BLaER1 (cell line): Measurements from ENCODE around the gene LRCH3.

Source experiments
- H3K27ac ChIP-seq: shearing (Covaris generic); formaldehyde crosslinking; 2 replicates; pipeline ENCODE4 v1.8.1; 2022
- H3K27me3 ChIP-seq: shearing (Covaris generic); formaldehyde crosslinking; 2 replicates; pipeline ENCODE4 v1.8.1; 2022
- H3K36me3 ChIP-seq: shearing (Covaris generic); formaldehyde crosslinking; 2 replicates; pipeline ENCODE4 v1.8.1; 2022
- H3K4me1 ChIP-seq: shearing (Covaris generic); formaldehyde crosslinking; 2 replicates; pipeline ENCODE4 v1.8.1; 2022
- H3K4me2 ChIP-seq: shearing (Covaris generic); formaldehyde crosslinking; 2 replicates; pipeline ENCODE4 v1.8.1; 2022
- H3K4me3 ChIP-seq: shearing (Covaris generic); formaldehyde crosslinking; 2 replicates; pipeline ENCODE4 v1.8.1; 2022
- H3K9ac ChIP-seq: shearing (Covaris generic); formaldehyde crosslinking; 2 replicates; pipeline ENCODE4 v1.8.1; 2022
- H3K9me3 ChIP-seq: shearing (Covaris generic); formaldehyde crosslinking; 2 replicates; pipeline ENCODE4 v1.8.1; 2022
- H4K20me1 ChIP-seq: shearing (Covaris generic); formaldehyde crosslinking; 2 replicates; pipeline ENCODE4 v1.8.1; 2022
- Cebpa-rat ChIP-seq: shearing (Covaris generic); IDR thresholded peaks from 2 replicates; pipeline ENCODE4 v1.8.1; 2022

Gene LRCH3

DNA sequence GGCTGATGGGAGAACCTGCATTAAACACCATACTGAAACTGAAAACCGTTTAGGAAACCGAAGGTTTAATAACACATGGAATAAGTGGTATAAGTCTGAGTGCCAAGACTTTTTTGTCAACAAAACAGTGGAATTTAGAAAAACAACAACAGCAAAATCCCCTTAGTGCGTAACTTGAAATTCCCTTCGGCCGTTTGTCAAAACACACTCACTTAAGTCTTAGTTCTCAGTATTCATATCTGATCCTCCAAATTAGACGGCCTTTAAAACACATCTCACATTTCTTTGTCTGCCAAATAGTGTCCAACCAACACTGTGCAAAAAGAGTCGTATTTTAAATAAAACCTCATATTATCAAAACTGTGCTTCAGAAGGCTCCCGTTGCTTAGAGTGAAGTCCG, 64.5 kb downstream of the LRCH3 start:
- H3K4me1 ChIP-seq = no peaks in the 10 kb centered on the region
- H3K9me3 ChIP-seq = peaks cover 5% of the 10 kb centered on the region
- H4K20me1 ChIP-seq = no peaks in the 10 kb centered on the region
- H3K4me2 ChIP-seq = no peak overlapping the region
- H3K4me3 ChIP-seq = no peak overlapping the region
- H3K9ac ChIP-seq = no peak overlapping the region
- H3K27ac ChIP-seq = no peak overlapping the region
- TF ChIP-seq Cebpa-rat = no peak
- H3K27me3 ChIP-seq = no peaks in the 10 kb centered on the region
- peaks cover 80% of the 10 kb centered on the region for H3K36me3 ChIP-seq

- Histone ChIP-seq H3K27ac (no peak overlapping the region), H3K4me1 (no peaks in the 10 kb centered on the region)
Observed at GRCh38 chr3:197856199-197856816, 65.3 kb downstream of the LRCH3 start.

GRCh38 chr3:197858133-197858532, 67.1 kb downstream of the LRCH3 start:
- no peak overlapping the region for H3K4me3 ChIP-seq
- H3K9ac ChIP-seq = no peak overlapping the region
- no peak overlapping the region for H3K4me2 ChIP-seq
- H3K4me1 ChIP-seq = no peaks in the 10 kb centered on the region
- no peak overlapping the region for H3K27ac ChIP-seq
- peaks cover 65% of the 10 kb centered on the region for H3K36me3 ChIP-seq
- H3K27me3 ChIP-seq = no peaks in the 10 kb centered on the region
- peaks cover 5% of the 10 kb centered on the region for H3K9me3 ChIP-seq
- TF ChIP-seq Cebpa-rat = no peak
- H4K20me1 ChIP-seq = no peaks in the 10 kb centered on the region

More at GRCh38 chr3:197856199-197856816, 65.3 kb downstream of the LRCH3 start:
- Histone ChIP-seq H3K9ac (no peak overlapping the region), H3K9me3 (peaks cover 5% of the 10 kb centered on the region), H3K4me3 (no peak overlapping the region), H3K36me3 (peaks cover 76% of the 10 kb centered on the region), H3K4me2 (no peak overlapping the region), H3K27me3 (no peaks in the 10 kb centered on the region), H4K20me1 (no peaks in the 10 kb centered on the region)
- no peak for TF ChIP-seq Cebpa-rat

DNA sequence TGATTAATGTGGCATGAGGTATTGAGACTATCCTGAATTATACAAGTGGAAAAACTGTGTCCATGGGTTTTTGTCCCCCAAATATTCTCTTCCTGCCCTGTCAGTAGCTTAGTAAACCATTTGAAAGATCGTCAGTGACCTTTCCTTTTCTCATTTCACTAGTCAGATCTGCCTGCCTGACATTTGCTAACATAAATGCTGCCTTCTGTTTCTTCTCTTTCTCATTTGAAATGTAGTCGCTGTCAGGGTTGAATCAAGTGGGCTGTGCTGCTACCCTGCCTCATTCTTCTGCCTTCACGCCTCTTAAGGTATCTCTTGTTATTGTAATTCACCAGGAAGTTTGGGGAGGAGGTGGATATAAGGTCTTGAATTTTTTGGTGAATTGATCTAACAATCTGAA, 67.5 kb downstream of the LRCH3 start:
- peaks cover 5% of the 10 kb centered on the region for H3K9me3 ChIP-seq
- no peaks in the 10 kb centered on the region for H4K20me1 ChIP-seq
- H3K4me1 ChIP-seq = no peaks in the 10 kb centered on the region
- H3K4me2 ChIP-seq = no peak overlapping the region
- H3K27ac ChIP-seq = no peak overlapping the region
- peaks cover 66% of the 10 kb centered on the region for H3K36me3 ChIP-seq
- no peak overlapping the region for H3K9ac ChIP-seq
- H3K27me3 ChIP-seq = no peaks in the 10 kb centered on the region
- no peak overlapping the region for H3K4me3 ChIP-seq
- no peak for TF ChIP-seq Cebpa-rat

DNA sequence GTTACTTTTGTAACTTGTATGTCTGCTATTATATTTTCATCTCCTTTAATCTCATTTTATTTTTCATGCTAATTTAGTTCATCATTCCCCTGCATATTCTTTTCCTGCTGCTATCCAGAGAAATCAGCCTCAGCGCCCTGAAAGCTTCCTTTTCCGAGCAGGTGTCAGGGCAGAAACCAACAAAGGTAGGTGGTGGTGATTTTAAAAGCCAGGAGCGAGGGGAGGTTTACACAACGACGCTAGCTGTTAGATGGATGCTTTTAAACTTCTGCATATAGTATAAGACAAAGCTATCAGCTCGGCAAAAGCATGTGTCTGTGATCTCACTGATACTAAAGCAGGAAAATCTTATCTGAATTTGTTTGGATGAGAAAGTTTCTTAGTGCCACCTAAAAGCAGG, 75.0 kb downstream of the LRCH3 start:
- Histone ChIP-seq H3K27me3 (no peaks in the 10 kb centered on the region), H3K4me2 (no peak overlapping the region), H3K9ac (no peak overlapping the region), H4K20me1 (no peaks in the 10 kb centered on the region), H3K27ac (no peak overlapping the region), H3K36me3 (peaks cover 59% of the 10 kb centered on the region), H3K4me3 (no peak overlapping the region), H3K9me3 (no peaks in the 10 kb centered on the region), H3K4me1 (no peaks in the 10 kb centered on the region)
- no peak for TF ChIP-seq Cebpa-rat

- H3K27me3 ChIP-seq = no peaks in the 10 kb centered on the region
- no peak overlapping the region for H3K4me3 ChIP-seq
- peaks cover 10% of the 10 kb centered on the region for H3K4me1 ChIP-seq
- H4K20me1 ChIP-seq = no peaks in the 10 kb centered on the region
- no peak for TF ChIP-seq Cebpa-rat
- no peaks in the 10 kb centered on the region for H3K9me3 ChIP-seq
- peaks cover 57% of the 10 kb centered on the region for H3K36me3 ChIP-seq
- no peak overlapping the region for H3K27ac ChIP-seq
- H3K4me2 ChIP-seq = no peak overlapping the region
- no peak overlapping the region for H3K9ac ChIP-seq
Observed at GRCh38 chr3:197873329-197873728, 82.3 kb downstream of the LRCH3 start.

GRCh38 chr3:197874064-197874463, 83.0 kb downstream of the LRCH3 start:
- Histone ChIP-seq H3K27ac (no peak overlapping the region), H3K4me3 (no peak overlapping the region), H3K36me3 (peaks cover 57% of the 10 kb centered on the region), H3K9ac (no peak overlapping the region), H3K27me3 (no peaks in the 10 kb centered on the region), H3K4me2 (no peak overlapping the region), H3K9me3 (no peaks in the 10 kb centered on the region), H4K20me1 (no peaks in the 10 kb centered on the region), H3K4me1 (peaks cover 17% of the 10 kb centered on the region)
- no peak for TF ChIP-seq Cebpa-rat

GRCh38 chr3:197874653-197875052, 83.6 kb downstream of the LRCH3 start:
- no peaks in the 10 kb centered on the region for H3K27me3 ChIP-seq
- H3K36me3 ChIP-seq = peaks cover 54% of the 10 kb centered on the region
- no peak overlapping the region for H3K4me2 ChIP-seq
- no peaks in the 10 kb centered on the region for H4K20me1 ChIP-seq
- no peak overlapping the region for H3K27ac ChIP-seq
- TF ChIP-seq Cebpa-rat = no peak
- H3K9me3 ChIP-seq = no peaks in the 10 kb centered on the region
- H3K9ac ChIP-seq = no peak overlapping the region
- no peak overlapping the region for H3K4me3 ChIP-seq
- peaks cover 23% of the 10 kb centered on the region for H3K4me1 ChIP-seq

DNA sequence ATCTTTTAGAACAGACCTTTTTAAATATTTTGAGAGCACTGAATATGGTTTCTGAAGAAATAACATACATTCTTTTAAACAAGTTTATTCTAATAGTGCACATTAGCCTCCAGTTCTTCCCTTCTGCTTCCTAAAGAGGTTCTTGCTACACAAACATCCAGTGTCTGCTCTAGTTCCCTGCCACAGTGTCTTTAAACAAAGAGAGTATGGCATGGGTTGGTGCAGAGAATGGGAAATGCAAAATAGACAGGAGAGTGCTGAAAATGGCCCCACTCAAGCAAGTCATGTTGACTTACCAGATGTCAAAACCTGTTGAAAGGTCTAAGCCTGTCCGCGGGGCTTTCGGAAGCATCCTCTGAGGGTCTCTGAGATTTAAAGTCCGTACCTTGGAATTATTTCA, 86.8 kb downstream of the LRCH3 start:
- no peak for TF ChIP-seq Cebpa-rat
- H3K27me3 ChIP-seq = no peaks in the 10 kb centered on the region

GRCh38 chr3:197878427-197878826, 87.4 kb downstream of the LRCH3 start:
- Histone ChIP-seq H3K4me1 (peaks cover 59% of the 10 kb centered on the region), H3K27ac (peak overlapping the region; percentile 51), H3K4me3 (peak overlapping the region; percentile 9; the same call in 1 of the 2 replicates), H3K9me3 (no peaks in the 10 kb centered on the region), H3K9ac (peak overlapping the region; percentile 46), H3K27me3 (no peaks in the 10 kb centered on the region), H3K36me3 (peaks cover 19% of the 10 kb centered on the region), H3K4me2 (peak overlapping the region; percentile 54), H4K20me1 (no peaks in the 10 kb centered on the region)
- no peak for TF ChIP-seq Cebpa-rat

More for the DNA sequence above, 86.8 kb downstream of the LRCH3 start:
- H3K9ac ChIP-seq = peak overlapping the region; percentile 46; the same call in 1 of the 2 replicates
- no peak overlapping the region for H3K4me3 ChIP-seq
- H3K9me3 ChIP-seq = no peaks in the 10 kb centered on the region
- no peaks in the 10 kb centered on the region for H4K20me1 ChIP-seq
- H3K4me2 ChIP-seq = peak overlapping the region; percentile 54
- H3K36me3 ChIP-seq = peaks cover 23% of the 10 kb centered on the region
- H3K4me1 ChIP-seq = peaks cover 56% of the 10 kb centered on the region
- peak overlapping the region; percentile 51 for H3K27ac ChIP-seq
